ENCODE measurements around the gene GFRA4.

The GFRA4 gene

GRCh38 chr20:3691306-3691705 is 28.1 kb upstream of the GFRA4 start:
- ChIA-PET CTCF (interaction anchor here (43.4 kb wide), 1 partner anchor 16 kb away, joined by 1151 read pairs; the partner anchor contains the start of gene SIGLEC1), POLR2A (interaction anchor here (0.9 kb wide), 1 partner anchor 23 kb away, joined by 3 read pairs; no protein-coding TSS in a partner anchor)
- no peak for DNase-seq (ENCODE audit: low read depth, low spot score)
- no peak overlapping the region for H3K4me3 ChIP-seq (ENCODE audit: low read depth, low read length)
- TF ChIP-seq CTCF (IDR thresholded peaks at IDR 0.05; ENCODE audit: insufficient read depth, low read length, missing control alignments) = no peak

GRCh38 chr20:3690413-3690812 is 27.2 kb upstream of the GFRA4 start:
- no peak for TF ChIP-seq CTCF (IDR thresholded peaks at IDR 0.05; ENCODE audit: insufficient read depth, low read length, missing control alignments)
- CTCF ChIA-PET = interaction anchor here (1.2 to 43.4 kb wide), 2 partner anchors 14 to 17 kb away, joined by 3 to 1151 read pairs; partner anchors contain the start of gene SIGLEC1
- POLR2A ChIA-PET = no interaction called here
- H3K4me3 ChIP-seq (ENCODE audit: low read depth, low read length) = no peak overlapping the region
- DNase-seq (ENCODE audit: low read depth, low spot score) = no peak

GRCh38 chr20:3689978-3690377 is 26.8 kb upstream of the GFRA4 start:
- ChIA-PET CTCF (interaction anchor here (1.2 to 43.4 kb wide), 2 partner anchors 13 to 18 kb away, joined by 3 to 1151 read pairs; partner anchors contain the start of gene SIGLEC1), POLR2A (no interaction called here)
- TF ChIP-seq CTCF (IDR thresholded peaks at IDR 0.05; ENCODE audit: insufficient read depth, low read length, missing control alignments) = no peak

GRCh38 chr20:3687655-3688054 is 24.5 kb upstream of the GFRA4 start:
- ChIA-PET POLR2A (no interaction called here), CTCF (interaction anchor here (0.9 to 43.4 kb wide), 7 partner anchors 11 to 131 kb away, joined by 3 to 1151 read pairs (median 4); partner anchors contain the start of genes ADISSP and SIGLEC1)
- no peak for DNase-seq (ENCODE audit: low read depth, low spot score)
- no peak for TF ChIP-seq CTCF (IDR thresholded peaks at IDR 0.05; ENCODE audit: insufficient read depth, low read length, missing control alignments)
- no peak overlapping the region for H3K4me3 ChIP-seq (ENCODE audit: low read depth, low read length)

More at GRCh38 chr20:3689978-3690377, 26.8 kb upstream of the GFRA4 start:
- DNase-seq (ENCODE audit: low read depth, low spot score) = no peak
- no peak overlapping the region for H3K4me3 ChIP-seq (ENCODE audit: low read depth, low read length)

GRCh38 chr20:3686867-3687321 is 23.7 kb upstream of the GFRA4 start:
- ChIA-PET CTCF (interaction anchor here (0.9 to 43.4 kb wide), 10 partner anchors 10 to 134 kb away, joined by 3 to 1151 read pairs (median 4); partner anchors contain the start of genes ADISSP, SIGLEC1 and SPEF1), POLR2A (interaction anchor here (1.2 kb wide), 1 partner anchor 81 kb away, joined by 4 read pairs; the partner anchor contains the start of gene ADISSP)
- TF ChIP-seq CTCF (IDR thresholded peaks at IDR 0.05; ENCODE audit: insufficient read depth, low read length, missing control alignments) = no peak
- peak; percentile 79 for DNase-seq (ENCODE audit: low read depth, low spot score)
- peak overlapping the region; percentile 23; the same call in 1 of the 2 replicates for H3K4me3 ChIP-seq (ENCODE audit: low read depth, low read length)

- ChIA-PET POLR2A (interaction anchor here (1.2 kb wide), 1 partner anchor 81 kb away, joined by 4 read pairs; the partner anchor contains the start of gene ADISSP), CTCF (interaction anchor here (1.0 to 43.4 kb wide), 8 partner anchors 10 to 135 kb away, joined by 3 to 1151 read pairs (median 4); partner anchors contain the start of genes SIGLEC1 and SPEF1)
- TF ChIP-seq CTCF (IDR thresholded peaks at IDR 0.05; ENCODE audit: insufficient read depth, low read length, missing control alignments) = no peak
These were observed 23.2 kb upstream of the GFRA4 start for GRCh38 chr20:3686421-3686820.

More at GRCh38 chr20:3686421-3686820, 23.2 kb upstream of the GFRA4 start:
- H3K4me3 ChIP-seq (ENCODE audit: low read depth, low read length) = no peak overlapping the region; the same call in 1 of the 2 replicates
- no peak for DNase-seq (ENCODE audit: low read depth, low spot score)

Data from AG04449 (cell line).